ENCODE measurements around the gene TOMT. TPM values are rescaled to one million over a fixed set of nuclear protein-coding genes. Genes with fewer than 3 reads are reported as not detected.

TOMT gene
- total RNA-seq, 1 donor from 2014 or later, result not detected

DNA sequence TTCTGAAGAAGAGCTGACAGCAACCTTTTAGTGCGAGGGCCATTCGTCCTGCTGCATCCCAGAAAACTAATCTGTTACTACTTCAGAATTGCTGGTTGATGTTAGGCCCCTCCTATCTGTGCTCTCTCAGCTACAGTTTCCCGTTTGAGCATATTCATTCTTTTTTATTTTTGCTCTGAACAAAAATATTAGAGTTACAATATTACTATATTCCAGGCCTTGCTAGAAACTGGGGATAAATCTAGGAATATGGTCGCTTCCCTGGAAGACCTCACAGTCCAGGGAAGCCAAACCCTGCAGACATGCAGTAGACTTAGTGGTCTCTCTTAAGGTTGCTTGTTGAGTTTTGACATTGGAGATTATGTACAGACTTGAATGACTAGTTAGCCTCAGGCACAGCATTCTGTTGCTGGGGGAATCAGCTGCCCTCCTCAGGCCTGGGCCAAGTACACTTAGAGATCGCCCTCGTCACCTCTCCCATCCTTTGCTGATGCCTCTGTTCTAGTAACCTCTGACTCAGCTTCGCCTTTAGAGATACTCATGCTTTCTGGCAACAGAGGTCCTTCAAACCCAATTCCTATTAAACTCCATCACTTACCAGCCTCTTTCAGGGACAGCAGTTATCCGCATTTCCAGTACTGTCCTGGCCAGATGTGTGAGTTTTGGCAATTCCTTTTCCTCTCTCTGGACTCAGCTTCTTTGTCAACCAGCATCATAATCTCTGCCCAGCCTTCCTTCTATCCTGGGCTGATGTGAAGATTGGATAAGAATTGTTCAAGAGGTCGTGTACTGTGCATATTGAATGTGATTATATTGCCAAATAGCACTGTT, 7.5 kb downstream of the TOMT start:
- Histone ChIP-seq H3K27me3 (ENCODE audit: insufficient read depth, low read length) (no peaks in the 10 kb centered on the region), H3K9ac (ENCODE audit: low read length) (peak overlapping the region; percentile 95), H2AFZ (ENCODE audit: low read depth, low read length) (peak overlapping the region; percentile 80), H3K79me2 (ENCODE audit: insufficient read depth, low read length) (no peaks in the 10 kb centered on the region), H4K20me1 (ENCODE audit: insufficient read depth, low read length) (no peaks in the 10 kb centered on the region), H3K9me3 (ENCODE audit: insufficient read depth, low read depth, low read length) (no peaks in the 10 kb centered on the region), H3K4me1 (ENCODE audit: insufficient read depth, low read length) (peaks cover 20% of the 10 kb centered on the region), H3K36me3 (ENCODE audit: insufficient read depth, low read length) (no peaks in the 10 kb centered on the region), H3K27ac (ENCODE audit: low read depth, low read length) (peak overlapping the region; percentile 98), H3K4me2 (ENCODE audit: low read length) (peak overlapping the region; percentile 92), H3K4me3 (ENCODE audit: insufficient read depth, low read depth, low read length) (peak overlapping the region; percentile 71)
- peak overlapping the region; percentile 100 for H3K27ac Mint-ChIP-seq (ENCODE audit: unreplicated experiment)
- FAIRE-seq, result no peak
- peak overlapping the region; percentile 96 for H3K4me3 Mint-ChIP-seq (ENCODE audit: unreplicated experiment)
- H3K27me3 Mint-ChIP-seq (ENCODE audit: low read depth, unreplicated experiment), result peaks cover 2% of the 10 kb centered on the region
- peaks cover 4% of the 10 kb centered on the region for H3K4me1 Mint-ChIP-seq (ENCODE audit: low read depth, unreplicated experiment)
- peaks cover 2% of the 10 kb centered on the region for H3K9me3 Mint-ChIP-seq (ENCODE audit: unreplicated experiment)
- no peak for DNase-seq (ENCODE audit: low read depth)
- H3K36me3 Mint-ChIP-seq (ENCODE audit: low read depth, unreplicated experiment), result peaks cover 13% of the 10 kb centered on the region
- TF ChIP-seq, protein P1, sequence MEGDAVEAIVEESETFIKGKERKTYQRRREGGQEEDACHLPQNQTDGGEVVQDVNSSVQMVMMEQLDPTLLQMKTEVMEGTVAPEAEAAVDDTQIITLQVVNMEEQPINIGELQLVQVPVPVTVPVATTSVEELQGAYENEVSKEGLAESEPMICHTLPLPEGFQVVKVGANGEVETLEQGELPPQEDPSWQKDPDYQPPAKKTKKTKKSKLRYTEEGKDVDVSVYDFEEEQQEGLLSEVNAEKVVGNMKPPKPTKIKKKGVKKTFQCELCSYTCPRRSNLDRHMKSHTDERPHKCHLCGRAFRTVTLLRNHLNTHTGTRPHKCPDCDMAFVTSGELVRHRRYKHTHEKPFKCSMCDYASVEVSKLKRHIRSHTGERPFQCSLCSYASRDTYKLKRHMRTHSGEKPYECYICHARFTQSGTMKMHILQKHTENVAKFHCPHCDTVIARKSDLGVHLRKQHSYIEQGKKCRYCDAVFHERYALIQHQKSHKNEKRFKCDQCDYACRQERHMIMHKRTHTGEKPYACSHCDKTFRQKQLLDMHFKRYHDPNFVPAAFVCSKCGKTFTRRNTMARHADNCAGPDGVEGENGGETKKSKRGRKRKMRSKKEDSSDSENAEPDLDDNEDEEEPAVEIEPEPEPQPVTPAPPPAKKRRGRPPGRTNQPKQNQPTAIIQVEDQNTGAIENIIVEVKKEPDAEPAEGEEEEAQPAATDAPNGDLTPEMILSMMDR (IDR thresholded peaks at IDR 0.05; ENCODE audit: insufficient read depth, low read depth, low read length), result no peak
- TF ChIP-seq EZH2 (IDR thresholded peaks at IDR 0.05; ENCODE audit: insufficient read depth, low read length), result no peak

DNA sequence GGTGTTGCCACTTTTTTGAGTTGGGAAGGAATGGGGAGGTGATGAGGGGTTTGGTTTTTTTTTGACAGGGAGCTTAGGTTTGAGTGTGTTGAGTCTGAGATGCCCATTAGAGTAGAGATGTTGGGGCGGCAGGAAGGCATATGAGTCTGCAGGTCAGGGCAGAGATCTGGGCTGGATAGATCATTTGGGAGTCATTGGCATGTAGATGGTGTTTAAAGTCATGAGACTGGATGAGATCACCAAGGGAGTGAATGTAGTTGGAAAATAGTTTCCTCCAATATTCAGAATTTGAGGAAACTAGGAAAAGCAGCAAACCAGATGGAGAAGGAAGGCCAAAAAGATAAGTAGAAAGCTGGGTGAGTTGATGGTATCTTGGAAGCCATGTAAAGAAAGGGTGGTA, 8.8 kb downstream of the TOMT start:
- Histone ChIP-seq H3K4me2 (ENCODE audit: low read length) (no peak overlapping the region), H4K20me1 (ENCODE audit: insufficient read depth, low read length) (no peaks in the 10 kb centered on the region), H3K4me1 (ENCODE audit: insufficient read depth, low read length) (peaks cover 20% of the 10 kb centered on the region), H2AFZ (ENCODE audit: low read depth, low read length) (no peak overlapping the region), H3K9me3 (ENCODE audit: insufficient read depth, low read depth, low read length) (no peaks in the 10 kb centered on the region), H3K27me3 (ENCODE audit: insufficient read depth, low read length) (no peaks in the 10 kb centered on the region), H3K27ac (ENCODE audit: low read depth, low read length) (no peak overlapping the region), H3K79me2 (ENCODE audit: insufficient read depth, low read length) (no peaks in the 10 kb centered on the region), H3K36me3 (ENCODE audit: insufficient read depth, low read length) (no peaks in the 10 kb centered on the region), H3K4me3 (ENCODE audit: insufficient read depth, low read depth, low read length) (no peak overlapping the region), H3K9ac (ENCODE audit: low read length) (no peak overlapping the region)
- H3K4me1 Mint-ChIP-seq (ENCODE audit: low read depth, unreplicated experiment), result peaks cover 4% of the 10 kb centered on the region
- H3K9me3 Mint-ChIP-seq (ENCODE audit: unreplicated experiment), result peaks cover 2% of the 10 kb centered on the region
- no peak overlapping the region for H3K27ac Mint-ChIP-seq (ENCODE audit: unreplicated experiment)
- no peak for TF ChIP-seq EZH2 (IDR thresholded peaks at IDR 0.05; ENCODE audit: insufficient read depth, low read length)
- TF ChIP-seq, protein P1 (IDR thresholded peaks at IDR 0.05; ENCODE audit: insufficient read depth, low read depth, low read length), result no peak
- DNase-seq (ENCODE audit: low read depth) (no peak), FAIRE-seq (no peak)
- H3K4me3 Mint-ChIP-seq (ENCODE audit: unreplicated experiment), result no peak overlapping the region
- peaks cover 10% of the 10 kb centered on the region for H3K36me3 Mint-ChIP-seq (ENCODE audit: low read depth, unreplicated experiment)
- peaks cover 2% of the 10 kb centered on the region for H3K27me3 Mint-ChIP-seq (ENCODE audit: low read depth, unreplicated experiment)

All from astrocyte (in vitro differentiated cells and primary cell).